ENCODE measurements around the gene TBC1D24.
A peak's percentile ranks its signal among the peaks of the same experiment; 100 is the strongest.

The TBC1D24 gene

DNA sequence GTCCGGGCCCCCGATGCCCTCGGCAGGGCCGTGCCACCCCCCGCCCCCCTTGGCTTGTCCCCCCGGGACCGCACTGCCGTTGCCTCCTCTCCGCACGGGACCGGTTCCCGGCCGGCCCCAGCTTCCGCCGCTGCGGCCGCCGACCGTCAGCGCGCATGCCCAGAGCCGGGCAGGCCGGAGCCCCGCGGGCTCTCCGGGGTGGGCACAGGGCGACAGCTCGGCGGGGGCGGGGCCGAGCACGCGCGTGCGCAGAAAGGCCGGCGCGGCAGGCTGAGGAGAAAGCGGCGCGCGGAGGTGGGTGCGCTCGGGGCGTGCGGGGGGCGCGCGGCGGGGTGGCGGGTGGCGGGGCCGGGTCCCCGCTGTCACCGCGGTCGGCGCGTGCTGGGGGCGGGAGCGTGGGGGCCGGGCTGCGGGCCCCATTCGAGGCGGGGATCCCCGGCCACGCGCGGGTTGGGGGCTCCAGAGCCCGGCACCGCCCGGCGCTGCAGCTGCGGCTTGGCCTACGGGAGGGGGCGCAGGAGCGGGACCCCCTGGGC lies at the start of gene TBC1D24:
Gene TBC1D24, plus strand, starts transcription at position 251 of the 536 bp plus-strand sequence. CDS start 21,022 bp downstream, outside the sequence.
- peak within 1 kb of the TSS; percentile 68 for H3K4me3 ChIP-seq (ENCODE audit: low read length)
- no peak for TF ChIP-seq CTCF (IDR thresholded peaks at IDR 0.05; ENCODE audit: insufficient read depth, low read depth, low read length, missing control alignments)
- peak; percentile 82 for DNase-seq (ENCODE audit: low read depth)

- DNase-seq (ENCODE audit: low read depth): no peak
- no peak for TF ChIP-seq CTCF (IDR thresholded peaks at IDR 0.05; ENCODE audit: insufficient read depth, low read depth, low read length, missing control alignments)
- no peak overlapping the region for H3K4me3 ChIP-seq (ENCODE audit: low read length)
Measured at GRCh38 chr16:2425825-2426430, 49.0 kb upstream of the TBC1D24 start.

- no peak overlapping the region for H3K4me3 ChIP-seq (ENCODE audit: low read length)
- peak; percentile 44 for DNase-seq (ENCODE audit: low read depth)
- no peak for TF ChIP-seq CTCF (IDR thresholded peaks at IDR 0.05; ENCODE audit: insufficient read depth, low read depth, low read length, missing control alignments)
Measured at GRCh38 chr16:2426941-2427361, 48.0 kb upstream of the TBC1D24 start.

- TF ChIP-seq CTCF (IDR thresholded peaks at IDR 0.05; ENCODE audit: insufficient read depth, low read depth, low read length, missing control alignments): no peak
- H3K4me3 ChIP-seq (ENCODE audit: low read length): no peak overlapping the region
- DNase-seq (ENCODE audit: low read depth): no peak
Measured at GRCh38 chr16:2427526-2427925, 47.4 kb upstream of the TBC1D24 start.

- TF ChIP-seq CTCF (IDR thresholded peaks at IDR 0.05; ENCODE audit: insufficient read depth, low read depth, low read length, missing control alignments): no peak
- peak; percentile 38 for DNase-seq (ENCODE audit: low read depth)
- peak overlapping the region; percentile 67 for H3K4me3 ChIP-seq (ENCODE audit: low read length)
Measured at GRCh38 chr16:2428051-2428783, 46.7 kb upstream of the TBC1D24 start.

DNA sequence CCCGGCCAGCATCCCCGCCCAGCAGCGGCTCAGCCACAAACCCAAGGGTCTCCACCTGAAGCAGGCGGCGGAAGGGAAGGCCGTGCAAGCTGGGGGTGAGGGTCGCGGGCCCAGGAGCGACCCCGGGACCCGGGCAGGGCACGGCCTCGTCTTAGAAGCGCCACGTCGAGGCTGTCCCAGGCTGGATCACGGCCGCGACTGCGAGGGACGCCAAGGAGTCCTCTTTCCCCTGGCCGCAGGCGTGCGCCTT lies 46.2 kb upstream of the TBC1D24 start:
- peak; percentile 0 for TF ChIP-seq CTCF (IDR thresholded peaks at IDR 0.05; ENCODE audit: insufficient read depth, low read depth, low read length, missing control alignments)
- H3K4me3 ChIP-seq (ENCODE audit: low read length): peak overlapping the region; percentile 67
- DNase-seq (ENCODE audit: low read depth): no peak
